ENCODE measurements around the gene OTOP1. TPM values are rescaled to one million over a fixed set of nuclear protein-coding genes. Genes with fewer than 3 reads are reported as not detected.

OTOP1 gene
- total RNA-seq, 3 donors from 2014 or later (not counting 1 experiment from before 2014, with no cell fraction given) = not detected

DNA sequence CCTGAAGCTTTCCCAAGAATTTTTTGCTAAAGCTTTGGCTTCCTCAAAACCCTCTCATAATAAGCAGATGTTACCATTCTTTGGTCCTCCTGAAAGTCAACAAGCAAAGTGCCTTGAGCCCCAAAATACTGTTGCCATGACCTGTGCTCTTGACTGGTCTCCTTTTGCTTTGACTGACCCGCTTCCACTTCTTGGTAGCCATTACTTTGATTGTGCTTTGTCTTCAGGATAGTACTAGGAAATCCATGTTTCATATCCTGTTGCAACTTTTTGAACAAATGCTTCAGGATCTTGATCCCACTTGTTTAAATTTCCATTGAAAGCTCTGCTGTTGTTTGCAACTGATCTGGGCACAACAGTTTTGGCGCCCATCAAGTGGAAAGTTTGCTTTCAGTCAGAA, 6.9 kb upstream of the OTOP1 start:
- no peak overlapping the region for H3K4me3 ChIP-seq (ENCODE audit: low read length)
- H3K4me3 Mint-ChIP-seq = no peak overlapping the region
- DNase-seq (no peak), ATAC-seq (no peak)
- peaks cover 0 to 7% of the 10 kb centered on the region in 2 donors for H3K4me1 Mint-ChIP-seq
- H3K36me3 ChIP-seq (ENCODE audit: control insufficient read depth, insufficient read depth, low read length) = peaks cover 10% of the 10 kb centered on the region
- H3K9me3 Mint-ChIP-seq = no peaks in the 10 kb centered on the region
- no peaks in the 10 kb centered on the region for H3K4me1 ChIP-seq (ENCODE audit: control insufficient read depth, insufficient read depth, low read length)
- peaks cover 2 to 7% of the 10 kb centered on the region in 2 donors for H3K27me3 Mint-ChIP-seq (ENCODE audit: low read depth in 2 of 2)
- H3K27ac ChIP-seq (ENCODE audit: low read length) = no peak overlapping the region
- WGBS (ENCODE audit: insufficient coverage) = 92% methylated on average over 2 of the region's 2 CpGs
- H3K36me3 Mint-ChIP-seq = peaks cover 20% of the 10 kb centered on the region
- intact Hi-C loops (cut with micrococcal nuclease) = no loop called here
- H3K9me3 ChIP-seq (ENCODE audit: control insufficient read depth, insufficient read depth, low read length) = no peaks in the 10 kb centered on the region
- H3K27ac Mint-ChIP-seq = no peak overlapping the region
- H3K27me3 ChIP-seq (ENCODE audit: control insufficient read depth, insufficient read depth, low read length) = no peaks in the 10 kb centered on the region
- TF ChIP-seq, protein P1, sequence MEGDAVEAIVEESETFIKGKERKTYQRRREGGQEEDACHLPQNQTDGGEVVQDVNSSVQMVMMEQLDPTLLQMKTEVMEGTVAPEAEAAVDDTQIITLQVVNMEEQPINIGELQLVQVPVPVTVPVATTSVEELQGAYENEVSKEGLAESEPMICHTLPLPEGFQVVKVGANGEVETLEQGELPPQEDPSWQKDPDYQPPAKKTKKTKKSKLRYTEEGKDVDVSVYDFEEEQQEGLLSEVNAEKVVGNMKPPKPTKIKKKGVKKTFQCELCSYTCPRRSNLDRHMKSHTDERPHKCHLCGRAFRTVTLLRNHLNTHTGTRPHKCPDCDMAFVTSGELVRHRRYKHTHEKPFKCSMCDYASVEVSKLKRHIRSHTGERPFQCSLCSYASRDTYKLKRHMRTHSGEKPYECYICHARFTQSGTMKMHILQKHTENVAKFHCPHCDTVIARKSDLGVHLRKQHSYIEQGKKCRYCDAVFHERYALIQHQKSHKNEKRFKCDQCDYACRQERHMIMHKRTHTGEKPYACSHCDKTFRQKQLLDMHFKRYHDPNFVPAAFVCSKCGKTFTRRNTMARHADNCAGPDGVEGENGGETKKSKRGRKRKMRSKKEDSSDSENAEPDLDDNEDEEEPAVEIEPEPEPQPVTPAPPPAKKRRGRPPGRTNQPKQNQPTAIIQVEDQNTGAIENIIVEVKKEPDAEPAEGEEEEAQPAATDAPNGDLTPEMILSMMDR (IDR thresholded peaks at IDR 0.05) = no peak

DNA sequence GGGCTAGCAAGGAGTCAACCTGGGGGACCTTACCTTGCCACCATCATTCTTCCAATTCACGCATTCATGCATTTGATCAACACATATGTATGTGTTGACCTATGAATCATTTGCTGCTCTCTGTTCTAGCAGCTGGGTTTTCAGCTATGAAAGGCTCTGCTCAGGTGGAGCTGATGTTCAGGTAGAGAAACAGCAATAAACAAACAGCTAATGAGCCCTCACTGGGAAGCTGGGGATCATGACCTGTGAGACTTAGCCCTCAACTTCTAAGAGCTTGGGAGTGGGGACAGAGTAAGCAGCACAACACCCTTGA, 1.6 kb upstream of the OTOP1 start:
- Mint-ChIP-seq H3K36me3 (no peaks in the 10 kb centered on the region), H3K27me3 (ENCODE audit: low read depth in 2 of 2) (peaks cover 34 to 52% of the 10 kb centered on the region in 2 donors), H3K4me1 (peaks cover 0 to 12% of the 10 kb centered on the region in 2 donors), H3K4me3 (no peak overlapping the region), H3K9me3 (no peaks in the 10 kb centered on the region), H3K27ac (no peak overlapping the region)
- H3K27ac ChIP-seq (ENCODE audit: low read length) = no peak overlapping the region
- DNase-seq (no peak), ATAC-seq (no peak)
- peaks cover 11% of the 10 kb centered on the region for H3K27me3 ChIP-seq (ENCODE audit: control insufficient read depth, insufficient read depth, low read length)
- no peaks in the 10 kb centered on the region for H3K4me1 ChIP-seq (ENCODE audit: control insufficient read depth, insufficient read depth, low read length)
- no peaks in the 10 kb centered on the region for H3K9me3 ChIP-seq (ENCODE audit: control insufficient read depth, insufficient read depth, low read length)
- H3K4me3 ChIP-seq (ENCODE audit: low read length) = no peak overlapping the region
- WGBS (ENCODE audit: insufficient coverage) = 100% methylated on average over 1 of the region's 1 CpG
- H3K36me3 ChIP-seq (ENCODE audit: control insufficient read depth, insufficient read depth, low read length) = no peaks in the 10 kb centered on the region
- intact Hi-C loops (cut with micrococcal nuclease) = no loop called here
- TF ChIP-seq, protein P1 (IDR thresholded peaks at IDR 0.05) = no peak

DNA sequence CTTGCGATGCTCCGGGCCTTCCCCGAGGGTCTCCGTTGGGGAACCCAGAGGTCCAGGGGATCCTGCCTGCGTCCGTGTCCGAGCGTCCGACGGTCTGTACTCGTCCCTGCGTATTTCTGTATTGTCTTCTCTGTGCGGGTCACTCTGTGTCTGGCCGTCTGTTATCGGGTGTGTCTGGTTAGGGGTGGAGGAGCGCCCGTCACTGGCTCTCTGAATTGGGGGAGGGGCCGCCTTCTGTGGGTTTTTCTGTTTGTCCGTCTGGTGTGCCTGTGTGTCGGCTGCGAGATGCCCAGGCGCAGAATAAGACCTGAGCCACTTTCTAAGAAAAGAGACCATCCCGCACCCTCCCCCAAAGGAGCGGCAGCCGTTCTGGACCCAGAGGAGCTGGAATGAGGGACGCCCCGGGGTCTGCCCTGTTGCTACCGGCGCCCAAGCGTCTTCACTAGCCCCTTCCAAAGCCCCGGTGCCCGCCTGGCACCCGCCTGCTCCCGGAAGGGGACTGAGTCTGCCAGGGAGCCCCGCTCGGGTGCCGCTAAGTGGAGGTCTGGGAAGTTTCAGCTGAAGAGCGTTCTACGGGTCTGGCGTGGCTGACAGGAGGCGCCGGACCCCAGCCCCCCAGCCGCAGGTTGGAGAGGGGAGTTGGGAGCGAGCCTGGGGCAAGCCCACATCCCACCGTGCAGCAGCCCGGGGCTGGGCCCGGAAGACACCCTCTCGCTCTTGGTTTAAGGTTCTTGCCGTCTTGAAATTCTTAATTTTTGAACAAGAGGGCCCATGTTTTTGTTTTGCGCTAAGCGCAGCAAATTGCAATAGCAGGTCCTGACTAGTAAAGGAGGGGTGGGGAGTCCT, 1.0 kb upstream of the OTOP1 start:
- H3K36me3 Mint-ChIP-seq = no peaks in the 10 kb centered on the region

More for the DNA sequence above, 1.0 kb upstream of the OTOP1 start:
- no peak overlapping the region for H3K27ac Mint-ChIP-seq
- Histone ChIP-seq H3K36me3 (ENCODE audit: control insufficient read depth, insufficient read depth, low read length) (no peaks in the 10 kb centered on the region), H3K4me1 (ENCODE audit: control insufficient read depth, insufficient read depth, low read length) (no peaks in the 10 kb centered on the region), H3K27me3 (ENCODE audit: control insufficient read depth, insufficient read depth, low read length) (peaks cover 11% of the 10 kb centered on the region), H3K9me3 (ENCODE audit: control insufficient read depth, insufficient read depth, low read length) (no peaks in the 10 kb centered on the region), H3K27ac (ENCODE audit: low read length) (no peak overlapping the region), H3K4me3 (ENCODE audit: low read length) (no peak overlapping the region)
- TF ChIP-seq, protein P1 (IDR thresholded peaks at IDR 0.05) = no peak
- peaks cover 0 to 12% of the 10 kb centered on the region in 2 donors for H3K4me1 Mint-ChIP-seq
- no peak overlapping the region for H3K4me3 Mint-ChIP-seq
- DNase-seq = no peak
- 12% methylated on average over 50 of the region's 51 CpGs for WGBS (ENCODE audit: insufficient coverage)
- intact Hi-C loops (cut with micrococcal nuclease) = no loop called here
- no peak for ATAC-seq
- peaks cover 38 to 58% of the 10 kb centered on the region in 2 donors for H3K27me3 Mint-ChIP-seq (ENCODE audit: low read depth in 2 of 2)
- H3K9me3 Mint-ChIP-seq = no peaks in the 10 kb centered on the region
